Prostate gland (tissue), 2 donors: ENCODE data around the gene NEK7. TPM values are rescaled to one million over a fixed set of nuclear protein-coding genes. Genes with fewer than 3 reads are reported as not detected.

Experiments
- DNase-seq: peaks from one replicate; pipeline ENCODE4 v3.0.0-alpha.2; 2019; ENCODE audit warnings: low spot score
- H3K27ac ChIP-seq, 2 donors: fragments of 200-600 bp; sonication (generic); 2 replicates each; pipeline ENCODE4 v1.5.1; 2017 to 2019
- H3K27me3 ChIP-seq: fragments of 200-600 bp; sonication (generic); replicated peaks from 2 replicates; pipeline ENCODE4 v1.5.1; 2019; ENCODE audit not compliant: insufficient read depth
- H3K36me3 ChIP-seq, 2 donors: fragments of 200-600 bp; sonication (generic); 1 replicate in 1 of 2; 2 replicates in 1 of 2; pipeline versions ENCODE4 v1.5.1 to v1.8.1; 2017 to 2019
- H3K4me1 ChIP-seq: fragments of 200-600 bp; sonication (generic); replicated peaks from 2 replicates; pipeline ENCODE4 v1.5.1; 2019
- H3K4me3 ChIP-seq, 2 donors: fragments of 200-600 bp; sonication (generic); 2 replicates each; pipeline ENCODE4 v1.5.1; 2017 to 2019
- H3K9me3 ChIP-seq: fragments of 200-600 bp; sonication (generic); 2 replicates; pipeline ENCODE4 v1.5.1; 2017
- POLR2A ChIP-seq: fragments of 450-650 bp; IDR thresholded peaks from one replicate; pipeline ENCODE4 v1.6.1; 2016; ENCODE audit warnings: antibody characterized with exemption, mild to moderate bottlenecking
- POLR2AphosphoS5 ChIP-seq: sonication (generic); formaldehyde crosslinking; IDR thresholded peaks from one replicate; pipeline ENCODE4 v1.6.1; 2017; ENCODE audit warnings: antibody characterized with exemption
- WGBS: methylation state at CpG from one replicate; pipeline ENCODE4 v1.1.5; 2018; 5-methylcytosine and 5-hydroxymethylcytosine counted together
- intact Hi-C: fragments of 100-400 bp; cut with DNase I; formaldehyde crosslinking; loops from one replicate; pipeline ENCODE4 v1.14.2; 2022
- total RNA-seq, 2 donors: library from RNA; depleted of rRNA; stranded (reverse); fragments of >200 nt; gene quantifications; one replicate each; pipeline ENCODE4 v1.1.0, GENCODE V29; 2016
- TF ChIP-seq, protein P1 (sequence below), 4 experiments: fragments of 200-600 bp in 2 of 4; fragments of 450-650 bp in 2 of 4; sonication (generic) in 2 of 4; IDR thresholded peaks; 1 replicate in 3 of 4; 2 replicates in 1 of 4; pipeline ENCODE4 v1.5.1; 2016 to 2019; ENCODE audit warnings: antibody characterized with exemption in 4 of 4, mild to moderate bottlenecking in 2 of 4, moderate library complexity in 2 of 4

Gene NEK7
- total RNA-seq, 2 donors from 2014 or later: 53.3 to 70.9 TPM

DNA sequence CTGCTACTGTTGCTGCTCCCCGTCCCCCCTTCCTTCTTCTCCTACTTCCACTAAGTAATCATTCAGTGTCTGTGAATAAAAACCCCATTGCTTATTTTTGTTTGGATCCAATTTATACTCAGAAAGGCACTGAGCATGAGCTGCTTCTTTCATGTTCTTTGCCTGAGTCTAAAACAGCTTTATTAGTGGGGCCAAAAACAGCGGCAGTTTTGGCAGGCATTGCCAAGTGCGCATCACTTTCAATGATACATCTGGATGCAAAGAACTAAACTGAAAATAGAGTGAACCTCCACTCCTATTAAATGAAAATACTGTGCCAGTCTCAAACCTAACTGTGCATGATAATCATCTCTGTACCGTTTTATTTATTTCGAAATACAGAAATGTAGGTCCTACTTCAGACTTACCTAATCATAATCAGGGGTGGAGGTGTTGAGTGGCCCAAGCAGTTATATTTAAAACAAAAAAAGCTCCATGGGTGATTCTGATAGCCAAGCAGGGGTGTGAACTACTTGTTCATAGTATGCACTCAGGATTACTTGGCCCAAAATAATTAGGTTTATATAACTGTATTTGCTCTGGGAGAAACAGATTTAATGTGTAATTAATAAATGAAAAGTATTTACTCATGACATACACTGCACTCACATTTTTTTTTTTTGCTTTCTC lies 48.4 kb downstream of the NEK7 start:
- TF ChIP-seq, protein P1, sequence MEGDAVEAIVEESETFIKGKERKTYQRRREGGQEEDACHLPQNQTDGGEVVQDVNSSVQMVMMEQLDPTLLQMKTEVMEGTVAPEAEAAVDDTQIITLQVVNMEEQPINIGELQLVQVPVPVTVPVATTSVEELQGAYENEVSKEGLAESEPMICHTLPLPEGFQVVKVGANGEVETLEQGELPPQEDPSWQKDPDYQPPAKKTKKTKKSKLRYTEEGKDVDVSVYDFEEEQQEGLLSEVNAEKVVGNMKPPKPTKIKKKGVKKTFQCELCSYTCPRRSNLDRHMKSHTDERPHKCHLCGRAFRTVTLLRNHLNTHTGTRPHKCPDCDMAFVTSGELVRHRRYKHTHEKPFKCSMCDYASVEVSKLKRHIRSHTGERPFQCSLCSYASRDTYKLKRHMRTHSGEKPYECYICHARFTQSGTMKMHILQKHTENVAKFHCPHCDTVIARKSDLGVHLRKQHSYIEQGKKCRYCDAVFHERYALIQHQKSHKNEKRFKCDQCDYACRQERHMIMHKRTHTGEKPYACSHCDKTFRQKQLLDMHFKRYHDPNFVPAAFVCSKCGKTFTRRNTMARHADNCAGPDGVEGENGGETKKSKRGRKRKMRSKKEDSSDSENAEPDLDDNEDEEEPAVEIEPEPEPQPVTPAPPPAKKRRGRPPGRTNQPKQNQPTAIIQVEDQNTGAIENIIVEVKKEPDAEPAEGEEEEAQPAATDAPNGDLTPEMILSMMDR (IDR thresholded peaks at IDR 0.05): no peak
- TF ChIP-seq POLR2A: no peak
- TF ChIP-seq POLR2AphosphoS5: no peak
- Histone ChIP-seq H3K9me3 (no peaks in the 10 kb centered on the region), H3K27me3 (no peaks in the 10 kb centered on the region), H3K4me1 (no peaks in the 10 kb centered on the region), H3K4me3 (no peak overlapping the region), H3K27ac (no peak overlapping the region), H3K36me3 (no peaks in the 10 kb centered on the region)
- intact Hi-C loops: no loop called here
- no peak for DNase-seq
- 39% methylated on average over 5 of the region's 5 CpGs for WGBS

- no peak for DNase-seq
- WGBS: 72% methylated on average over 3 of the region's 3 CpGs
- intact Hi-C loops: no loop called here
Observed at GRCh38 chr1:198206292-198206691, 49.5 kb downstream of the NEK7 start.

DNA sequence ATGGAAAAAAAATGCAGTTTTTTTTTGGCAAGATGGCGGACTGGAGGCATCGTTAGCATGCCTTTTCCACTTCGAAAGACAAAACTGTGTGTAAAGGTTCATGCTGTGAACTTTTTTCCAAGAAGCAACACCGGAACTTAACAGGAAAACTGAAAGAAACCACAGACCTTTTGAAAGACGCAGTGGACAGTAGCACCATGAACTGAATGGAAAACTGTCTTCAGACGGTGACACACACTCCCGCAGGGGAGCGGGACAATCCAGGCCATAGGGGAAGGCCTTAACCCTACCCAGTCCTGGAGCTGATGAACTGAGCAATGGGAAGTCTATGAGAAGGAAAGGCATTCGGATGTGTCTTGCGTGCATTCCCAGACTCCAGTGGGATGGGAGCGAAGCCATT lies 54.9 kb downstream of the NEK7 start:
- Histone ChIP-seq H3K9me3 (no peaks in the 10 kb centered on the region), H3K27ac (no peak overlapping the region), H3K4me3 (no peak overlapping the region), H3K4me1 (no peaks in the 10 kb centered on the region), H3K27me3 (no peaks in the 10 kb centered on the region), H3K36me3 (no peaks in the 10 kb centered on the region)
- DNase-seq: no peak
- TF ChIP-seq POLR2A (no peak), POLR2AphosphoS5 (no peak)
- TF ChIP-seq, protein P1 (IDR thresholded peaks at IDR 0.05): no peak
- WGBS: 95% methylated on average over 11 of the region's 11 CpGs
- intact Hi-C loops: no loop called here

More at GRCh38 chr1:198206292-198206691, 49.5 kb downstream of the NEK7 start:
- Histone ChIP-seq H3K9me3 (no peaks in the 10 kb centered on the region), H3K27me3 (no peaks in the 10 kb centered on the region), H3K4me1 (no peaks in the 10 kb centered on the region), H3K27ac (no peak overlapping the region), H3K4me3 (no peak overlapping the region), H3K36me3 (no peaks in the 10 kb centered on the region)
- TF ChIP-seq POLR2AphosphoS5: no peak
- TF ChIP-seq POLR2A: no peak
- TF ChIP-seq, protein P1 (IDR thresholded peaks at IDR 0.05): no peak

DNA sequence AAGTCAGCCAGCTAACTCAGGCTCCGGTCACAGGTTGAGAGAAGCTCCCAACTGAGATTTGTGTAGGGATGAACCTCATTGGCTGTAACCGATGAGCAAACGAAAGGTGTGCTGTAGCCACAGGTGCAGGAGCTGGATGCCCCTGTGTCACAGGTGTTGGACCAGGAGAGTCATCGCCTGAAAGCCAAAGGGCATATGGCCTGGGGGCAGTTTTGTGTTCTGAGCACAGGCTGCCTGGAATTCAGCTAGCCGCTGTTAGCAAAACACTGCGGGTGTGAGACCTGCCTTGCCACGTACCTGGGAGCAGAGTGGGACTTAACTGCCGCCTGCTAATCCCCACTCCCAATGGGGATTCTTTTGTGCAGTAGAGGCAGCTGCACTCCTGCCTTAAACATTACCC lies 55.3 kb downstream of the NEK7 start:
- H3K4me1 ChIP-seq: no peaks in the 10 kb centered on the region
- H3K27ac ChIP-seq: no peak overlapping the region
- whole genome bisulfite sequencing: 98% methylated on average over 8 of the region's 8 CpGs
- no peak for DNase-seq
- intact Hi-C loops: no loop called here
- H3K27me3 ChIP-seq: no peaks in the 10 kb centered on the region
- no peaks in the 10 kb centered on the region for H3K9me3 ChIP-seq
- H3K4me3 ChIP-seq: no peak overlapping the region
- no peaks in the 10 kb centered on the region for H3K36me3 ChIP-seq
- TF ChIP-seq POLR2A: no peak
- TF ChIP-seq, protein P1 (IDR thresholded peaks at IDR 0.05): no peak
- TF ChIP-seq POLR2AphosphoS5: no peak

DNA sequence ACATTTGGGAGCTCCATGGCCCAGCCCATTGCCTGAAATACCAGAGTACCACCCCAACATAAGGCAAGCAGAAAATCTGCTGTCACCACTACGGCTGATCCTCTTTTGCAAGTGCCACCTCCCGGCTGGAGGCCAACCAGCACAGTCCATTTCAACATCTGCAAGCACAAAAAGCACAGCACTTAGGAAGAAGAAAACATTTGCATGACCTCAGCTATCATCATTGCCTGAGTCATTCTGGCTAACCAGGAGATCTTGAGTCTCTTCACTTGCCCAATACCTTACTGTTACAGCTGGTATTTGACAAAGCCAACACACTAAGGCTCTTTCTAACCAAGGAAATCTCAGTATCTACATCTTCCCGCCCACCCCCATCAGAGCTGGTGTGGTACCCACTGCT lies 55.9 kb downstream of the NEK7 start:
- TF ChIP-seq POLR2A (no peak), POLR2AphosphoS5 (no peak)
- TF ChIP-seq, protein P1 (IDR thresholded peaks at IDR 0.05): no peak
- Histone ChIP-seq H3K4me1 (no peaks in the 10 kb centered on the region), H3K36me3 (no peaks in the 10 kb centered on the region), H3K27ac (no peak overlapping the region), H3K9me3 (no peaks in the 10 kb centered on the region), H3K4me3 (no peak overlapping the region), H3K27me3 (no peaks in the 10 kb centered on the region)
- no peak for DNase-seq
- WGBS: 98% methylated on average over 3 of the region's 3 CpGs
- intact Hi-C loops: no loop called here
